Erythroblast (primary cell): ENCODE data around the gene KLK7.

Experiments
- GATA1 ChIP-seq: IDR thresholded peaks from 2 replicates; pipeline ENCODE4 v1.6.1; 2011; ENCODE audit warnings: low read depth, mild to moderate bottlenecking, control low read depth, low read length, moderate library complexity
- POLR2A ChIP-seq: IDR thresholded peaks from 2 replicates; pipeline ENCODE4 v1.6.1; 2011; ENCODE audit warnings: mild to moderate bottlenecking, low read length

DNA sequence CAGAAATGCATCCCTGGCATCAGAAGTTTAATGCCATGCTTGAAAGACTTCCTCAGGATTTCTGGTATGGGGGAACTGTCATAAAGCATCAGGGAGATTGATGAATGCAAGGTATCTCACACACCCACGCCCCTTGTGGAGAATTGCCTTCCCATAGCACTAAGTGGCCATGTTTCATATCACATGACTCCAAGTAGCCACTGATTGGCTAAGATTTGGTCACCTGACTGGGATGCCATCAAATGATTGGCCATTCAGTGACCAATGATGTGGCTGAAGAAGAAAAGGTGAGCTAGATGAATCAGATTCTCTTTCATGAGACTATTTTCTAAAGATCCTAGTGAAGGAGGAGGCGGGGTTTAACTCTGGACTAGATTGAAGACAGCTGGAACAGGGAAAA lies 10.4 kb upstream of the KLK7 start:
- no peak for TF ChIP-seq POLR2A
- no peak for TF ChIP-seq GATA1
